Caco-2 (cell line): Measurements from ENCODE around the gene ARHGAP8. TPM values are rescaled to one million over a fixed set of nuclear protein-coding genes. Genes with fewer than 3 reads are reported as not detected.

Source experiments
- BruUV-seq: library from RNA; stranded (reverse); fragments of 400-500 nt; replicated peaks from 2 replicates; lab custom pipeline; 2021; lab: Mats Ljungman, UMichigan
- CTCF ChIA-PET: fragments of 300-600 bp; sonication (Branson Sonifier 250); formaldehyde crosslinking; loops from one replicate; lab custom pipeline; 2022; ENCODE audit warnings: antibody characterized with exemption; lab: Charles Lee
- POLR2A ChIA-PET: fragments of 300-600 bp; sonication (Branson Sonifier 250); formaldehyde crosslinking; loops from one replicate; lab custom pipeline; 2022; ENCODE audit warnings: antibody characterized with exemption; lab: Charles Lee
- DNase-seq, 2 experiments: peaks; one replicate each; pipeline versions ENCODE4 v3.0.0 to v3.0.0-alpha.2; 2020 to 2022
- H3K27me3 ChIP-seq: replicated peaks from 2 replicates; pipeline ENCODE4 v1.6.0; 2011; ENCODE audit warnings: low read length; ENCODE audit not compliant: control insufficient read depth, insufficient read depth
- H3K36me3 ChIP-seq: 2 replicates; pipeline ENCODE4 v1.5.1; 2011; ENCODE audit warnings: low read length; ENCODE audit not compliant: control insufficient read depth, insufficient read depth
- H3K4me1 ChIP-seq: fragments of 250-450 bp; sonication (Bioruptor Pico); 2 replicates; pipeline ENCODE4 v1.5.1; 2020; ENCODE audit warnings: mild to moderate bottlenecking
- H3K4me3 ChIP-seq: 2 replicates; pipeline ENCODE4 v1.5.1; 2011; ENCODE audit warnings: low read depth, mild to moderate bottlenecking, control low read depth, low read length
- H3K9me3 ChIP-seq: fragments of 250-450 bp; sonication (Bioruptor Pico); 2 replicates; pipeline ENCODE4 v1.5.1; 2020; ENCODE audit warnings: mild to moderate bottlenecking, moderate library complexity
- H3K27ac Mint-ChIP-seq: one replicate; pipeline ENCODE4 v1.8.0; 2022; ENCODE audit warnings: mixed read lengths; ENCODE audit not compliant: unreplicated experiment
- H3K27me3 Mint-ChIP-seq: one replicate; pipeline ENCODE4 v1.8.0; 2022; ENCODE audit warnings: mixed read lengths; ENCODE audit not compliant: insufficient read depth, unreplicated experiment
- H3K36me3 Mint-ChIP-seq: one replicate; pipeline ENCODE4 v1.8.0; 2022; ENCODE audit warnings: mild to moderate bottlenecking, mixed read lengths; ENCODE audit not compliant: insufficient read depth, unreplicated experiment
- H3K4me1 Mint-ChIP-seq: one replicate; pipeline ENCODE4 v1.8.0; 2022; ENCODE audit warnings: low read depth, mixed read lengths; ENCODE audit not compliant: unreplicated experiment
- H3K4me3 Mint-ChIP-seq: one replicate; pipeline ENCODE4 v1.8.0; 2022; ENCODE audit warnings: mild to moderate bottlenecking, moderate library complexity, mixed read lengths; ENCODE audit not compliant: unreplicated experiment
- H3K9me3 Mint-ChIP-seq: one replicate; pipeline ENCODE4 v1.8.0; 2022; ENCODE audit warnings: mixed read lengths; ENCODE audit not compliant: unreplicated experiment
- intact Hi-C: fragments of 100-400 bp; cut with micrococcal nuclease; formaldehyde crosslinking; loops from one replicate; pipeline ENCODE4 v1.10.0; 2022; ENCODE audit not compliant: unreplicated experiment
- total RNA-seq: library from RNA; stranded (reverse); gene quantifications from 2 replicates; pipeline ENCODE4 v1.2.3, GENCODE V29; 2022
- TF ChIP-seq, protein P1 (sequence below), 2 experiments: fragments of 200-600 bp in 1 of 2; IDR thresholded peaks; 1 replicate in 1 of 2; 2 replicates in 1 of 2; pipeline versions ENCODE4 v1.5.1 to v1.8.0; 2011 to 2022; ENCODE audit warnings: antibody characterized with exemption in 1 of 2, control low read depth in 1 of 2, inconsistent platforms in 1 of 2, low read depth in 1 of 2, low read length in 1 of 2, mild to moderate bottlenecking in 1 of 2, moderate library complexity in 1 of 2; ENCODE audit not compliant: insufficient read depth in 1 of 2, severe bottlenecking in 1 of 2, unreplicated experiment in 1 of 2

ARHGAP8 gene
- total RNA-seq, 1 experiment from 2014 or later = 81.5 TPM

DNA sequence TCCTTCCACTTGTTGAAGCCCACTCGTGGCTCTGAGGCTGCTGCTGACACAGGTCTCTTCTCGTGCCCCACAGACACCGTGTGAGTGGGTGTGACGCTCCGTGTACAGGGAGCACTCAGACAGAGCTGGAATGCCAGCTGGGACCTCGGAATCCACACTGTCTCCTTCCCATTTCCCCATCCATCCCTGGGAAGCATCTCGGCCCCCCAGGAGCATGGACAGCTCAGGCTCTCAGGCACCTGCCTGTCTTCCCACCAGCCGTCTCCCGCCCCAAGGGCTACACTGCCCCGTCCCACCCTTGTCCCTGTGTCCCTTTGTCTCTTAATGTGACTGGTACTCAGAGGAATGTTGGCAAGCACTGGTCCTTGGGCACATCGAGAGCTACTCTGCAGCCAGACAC is 63.8 kb downstream of the ARHGAP8 start:
- Histone ChIP-seq H3K9me3 (no peaks in the 10 kb centered on the region), H3K27me3 (no peaks in the 10 kb centered on the region), H3K4me1 (no peaks in the 10 kb centered on the region), H3K4me3 (no peak overlapping the region), H3K36me3 (no peaks in the 10 kb centered on the region)
- peaks cover 25% of the 10 kb centered on the region for H3K36me3 Mint-ChIP-seq
- H3K27me3 Mint-ChIP-seq = no peaks in the 10 kb centered on the region
- no peak overlapping the region for H3K27ac Mint-ChIP-seq
- no peak for DNase-seq
- intact Hi-C loops = no loop called here
- POLR2A ChIA-PET = no interaction called here
- no peaks in the 10 kb centered on the region for H3K9me3 Mint-ChIP-seq
- TF ChIP-seq, protein P1, sequence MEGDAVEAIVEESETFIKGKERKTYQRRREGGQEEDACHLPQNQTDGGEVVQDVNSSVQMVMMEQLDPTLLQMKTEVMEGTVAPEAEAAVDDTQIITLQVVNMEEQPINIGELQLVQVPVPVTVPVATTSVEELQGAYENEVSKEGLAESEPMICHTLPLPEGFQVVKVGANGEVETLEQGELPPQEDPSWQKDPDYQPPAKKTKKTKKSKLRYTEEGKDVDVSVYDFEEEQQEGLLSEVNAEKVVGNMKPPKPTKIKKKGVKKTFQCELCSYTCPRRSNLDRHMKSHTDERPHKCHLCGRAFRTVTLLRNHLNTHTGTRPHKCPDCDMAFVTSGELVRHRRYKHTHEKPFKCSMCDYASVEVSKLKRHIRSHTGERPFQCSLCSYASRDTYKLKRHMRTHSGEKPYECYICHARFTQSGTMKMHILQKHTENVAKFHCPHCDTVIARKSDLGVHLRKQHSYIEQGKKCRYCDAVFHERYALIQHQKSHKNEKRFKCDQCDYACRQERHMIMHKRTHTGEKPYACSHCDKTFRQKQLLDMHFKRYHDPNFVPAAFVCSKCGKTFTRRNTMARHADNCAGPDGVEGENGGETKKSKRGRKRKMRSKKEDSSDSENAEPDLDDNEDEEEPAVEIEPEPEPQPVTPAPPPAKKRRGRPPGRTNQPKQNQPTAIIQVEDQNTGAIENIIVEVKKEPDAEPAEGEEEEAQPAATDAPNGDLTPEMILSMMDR (IDR thresholded peaks at IDR 0.05; ENCODE audit: insufficient read depth in 1 of 2, low read depth in 1 of 2, low read length in 1 of 2, severe bottlenecking in 1 of 2, unreplicated experiment in 1 of 2) = no peak
- no peak overlapping the region for H3K4me3 Mint-ChIP-seq
- CTCF ChIA-PET = no interaction called here
- no TSS peak for BruUV-seq
- H3K4me1 Mint-ChIP-seq = no peaks in the 10 kb centered on the region

DNA sequence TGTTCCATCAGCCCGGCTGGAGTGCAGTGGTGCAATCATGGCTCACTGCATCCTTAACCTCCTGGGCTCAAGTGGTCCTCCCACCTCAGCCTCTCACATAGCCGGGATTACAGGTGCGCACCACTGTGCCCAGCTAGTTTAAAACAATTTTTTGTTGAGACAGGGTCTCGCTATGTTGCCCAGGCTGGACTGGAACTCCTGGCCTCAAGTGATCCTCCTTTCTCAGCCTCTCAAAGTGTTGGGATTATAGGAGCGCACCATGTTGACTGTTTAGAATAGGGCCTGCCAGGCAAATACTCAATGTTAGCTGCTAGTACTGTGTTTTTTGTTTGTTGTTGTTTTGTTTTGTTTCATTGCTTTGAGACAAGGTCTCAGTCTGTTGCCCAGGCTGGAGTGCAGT is 66.4 kb downstream of the ARHGAP8 start:
- BruUV-seq = no TSS peak
- DNase-seq = no peak
- ChIA-PET POLR2A (no interaction called here), CTCF (no interaction called here)
- H3K27ac Mint-ChIP-seq = no peak overlapping the region
- no peaks in the 10 kb centered on the region for H3K4me1 Mint-ChIP-seq
- Histone ChIP-seq H3K27me3 (no peaks in the 10 kb centered on the region), H3K36me3 (no peaks in the 10 kb centered on the region), H3K4me3 (no peak overlapping the region), H3K4me1 (no peaks in the 10 kb centered on the region), H3K9me3 (no peaks in the 10 kb centered on the region)
- intact Hi-C loops = no loop called here
- no peak overlapping the region for H3K4me3 Mint-ChIP-seq
- TF ChIP-seq, protein P1 (IDR thresholded peaks at IDR 0.05; ENCODE audit: insufficient read depth in 1 of 2, low read depth in 1 of 2, low read length in 1 of 2, severe bottlenecking in 1 of 2, unreplicated experiment in 1 of 2) = no peak
- H3K36me3 Mint-ChIP-seq = peaks cover 30% of the 10 kb centered on the region
- H3K9me3 Mint-ChIP-seq = no peaks in the 10 kb centered on the region
- H3K27me3 Mint-ChIP-seq = no peaks in the 10 kb centered on the region

DNA sequence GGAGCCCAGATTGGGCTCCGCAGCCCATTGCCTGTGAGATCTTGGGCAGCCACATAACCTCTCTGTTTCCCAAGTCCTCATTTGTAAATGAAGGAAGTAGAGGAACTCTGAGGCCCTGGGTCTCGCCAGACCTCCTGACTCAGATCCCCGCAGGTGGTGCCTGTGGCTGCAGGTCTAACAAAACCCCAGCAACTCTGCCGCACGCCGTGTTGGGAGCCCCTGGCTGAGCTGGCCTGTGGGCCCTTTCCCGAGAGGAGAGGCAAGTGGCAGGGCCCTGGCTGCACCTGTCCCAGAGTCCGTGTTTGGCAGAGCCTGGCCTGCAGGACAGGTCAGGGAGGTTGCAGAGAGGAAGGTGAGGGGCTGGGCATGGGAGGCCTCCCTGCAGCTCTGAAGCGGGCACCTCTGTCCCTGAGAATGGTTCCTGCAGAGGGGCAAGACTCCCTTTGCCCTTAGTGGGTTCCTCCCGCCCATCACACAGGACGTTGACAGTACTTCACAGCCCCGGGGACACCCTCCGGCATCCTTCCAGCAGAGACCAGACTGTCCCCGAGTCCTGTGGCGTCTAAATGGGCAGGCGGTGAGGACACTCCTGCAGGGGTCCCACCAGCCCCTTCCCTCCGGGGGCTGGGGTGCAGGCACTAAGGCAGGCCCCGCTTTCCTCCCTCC is 67.7 kb downstream of the ARHGAP8 start:
- H3K36me3 Mint-ChIP-seq = peaks cover 40% of the 10 kb centered on the region
- CTCF ChIA-PET = interaction anchor here (0.8 to 1.1 kb wide), 4 partner anchors 10 to 82 kb away, joined by 3 to 5 read pairs (median 4); no protein-coding TSS in a partner anchor
- intact Hi-C loops = no loop called here

More for the DNA sequence above, 67.7 kb downstream of the ARHGAP8 start:
- no peaks in the 10 kb centered on the region for H3K4me1 ChIP-seq
- H3K27ac Mint-ChIP-seq = no peak overlapping the region
- no peaks in the 10 kb centered on the region for H3K4me1 Mint-ChIP-seq
- no peak for DNase-seq
- H3K4me3 ChIP-seq = no peak overlapping the region
- no TSS peak for BruUV-seq
- H3K36me3 ChIP-seq = no peaks in the 10 kb centered on the region; the same call in 1 of the 2 replicates
- POLR2A ChIA-PET = no interaction called here
- no peaks in the 10 kb centered on the region for H3K9me3 Mint-ChIP-seq
- H3K27me3 Mint-ChIP-seq = no peaks in the 10 kb centered on the region
- H3K27me3 ChIP-seq = no peaks in the 10 kb centered on the region
- no peaks in the 10 kb centered on the region for H3K9me3 ChIP-seq
- H3K4me3 Mint-ChIP-seq = no peak overlapping the region
- TF ChIP-seq, protein P1 (IDR thresholded peaks at IDR 0.05; ENCODE audit: insufficient read depth in 1 of 2, low read depth in 1 of 2, low read length in 1 of 2, severe bottlenecking in 1 of 2, unreplicated experiment in 1 of 2) = no peak
